ENCODE data around the gene UBC.

UBC gene

GRCh38 chr12:124863416-124864325 lies 50.8 kb downstream of the UBC start, which contains the start of gene SCARB1:
SCARB1 (minus strand) TSS chr12:124863864; CDS start chr12:124863720, 144 bp downstream.
- DNase-seq (ENCODE audit: low spot score), result peak; percentile 84

DNA sequence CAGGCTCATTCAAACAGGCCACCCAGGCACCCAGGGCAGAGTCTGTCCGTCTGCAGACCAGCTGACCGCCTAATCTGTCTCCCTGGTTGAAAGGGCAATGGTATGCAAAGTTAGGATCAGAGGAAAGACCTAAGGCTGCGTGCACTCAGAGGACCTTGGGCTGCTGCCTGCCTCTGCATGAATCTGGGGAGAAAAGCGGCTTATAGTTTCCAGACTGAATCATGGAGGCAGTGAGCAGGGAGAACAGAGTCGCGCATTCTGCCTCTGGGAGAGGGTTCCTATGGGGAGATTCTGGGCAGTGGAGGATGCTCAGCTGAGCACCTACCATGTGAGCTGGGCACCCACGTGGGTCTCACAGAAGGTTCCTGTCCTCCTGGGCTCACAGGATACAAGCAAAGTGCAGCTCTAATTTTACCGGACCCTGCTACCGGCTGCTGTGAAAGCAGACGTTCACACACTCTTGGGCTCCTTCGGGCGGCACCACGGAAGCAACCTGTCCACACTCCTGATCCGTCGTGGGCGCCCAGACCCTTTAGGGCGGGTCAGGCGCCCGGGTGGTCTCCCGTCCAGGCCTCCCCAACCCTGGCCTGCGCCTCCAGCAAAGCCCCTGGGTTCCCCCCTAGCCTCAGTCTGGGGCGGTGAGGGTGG lies 51.6 kb downstream of the UBC start:
- no peak for DNase-seq (ENCODE audit: low spot score)

GRCh38 chr12:124861898-124862676 lies 52.4 kb downstream of the UBC start:
- no peak for DNase-seq (ENCODE audit: low spot score)

All from HuH-7.5 (cell line).